Measurements from ENCODE around the gene VCAN.

Gene VCAN

DNA sequence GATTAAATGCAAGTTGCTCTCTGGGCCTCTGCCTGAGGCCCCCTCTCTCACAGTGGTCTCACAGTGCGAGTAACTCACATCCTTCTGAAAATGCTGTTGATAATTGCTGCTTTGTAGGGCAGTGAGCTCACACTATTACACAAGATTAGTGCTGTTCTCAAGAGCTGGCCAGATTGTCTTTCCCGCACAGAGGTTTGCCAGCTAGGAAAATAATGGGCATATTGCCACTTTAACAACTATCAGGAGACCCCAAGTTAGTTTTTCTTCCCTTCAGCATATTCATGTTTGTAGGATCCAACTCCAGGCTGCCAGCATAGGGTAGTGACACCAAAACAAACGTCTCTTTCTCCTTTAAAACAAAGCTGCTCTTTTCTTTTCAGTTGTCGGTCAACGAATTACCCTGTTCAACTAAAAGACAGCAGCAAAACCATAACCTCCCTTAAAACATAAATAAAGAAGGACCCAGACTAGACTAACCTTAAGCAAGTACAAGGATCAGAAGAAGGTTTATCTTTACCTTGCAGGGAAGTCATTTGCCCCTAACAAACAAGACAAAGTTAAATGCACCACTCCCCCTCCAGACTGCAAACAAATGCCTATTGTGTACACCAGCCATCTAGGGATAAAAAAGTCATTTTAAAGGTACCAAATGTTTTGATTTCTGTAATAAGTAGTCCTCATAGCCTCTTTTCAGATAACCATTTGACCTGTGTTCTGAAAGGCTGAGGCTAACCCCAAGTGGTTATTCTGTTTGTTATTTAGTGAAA is 91.4 kb downstream of the VCAN start:
- no peak for DNase-seq (ENCODE audit: low read depth in 2 of 2, low spot score in 1 of 2)

GRCh38 chr5:83563631-83564030 is 92.1 kb downstream of the VCAN start:
- DNase-seq (ENCODE audit: low read depth in 2 of 2, low spot score in 1 of 2): no peak

DNA sequence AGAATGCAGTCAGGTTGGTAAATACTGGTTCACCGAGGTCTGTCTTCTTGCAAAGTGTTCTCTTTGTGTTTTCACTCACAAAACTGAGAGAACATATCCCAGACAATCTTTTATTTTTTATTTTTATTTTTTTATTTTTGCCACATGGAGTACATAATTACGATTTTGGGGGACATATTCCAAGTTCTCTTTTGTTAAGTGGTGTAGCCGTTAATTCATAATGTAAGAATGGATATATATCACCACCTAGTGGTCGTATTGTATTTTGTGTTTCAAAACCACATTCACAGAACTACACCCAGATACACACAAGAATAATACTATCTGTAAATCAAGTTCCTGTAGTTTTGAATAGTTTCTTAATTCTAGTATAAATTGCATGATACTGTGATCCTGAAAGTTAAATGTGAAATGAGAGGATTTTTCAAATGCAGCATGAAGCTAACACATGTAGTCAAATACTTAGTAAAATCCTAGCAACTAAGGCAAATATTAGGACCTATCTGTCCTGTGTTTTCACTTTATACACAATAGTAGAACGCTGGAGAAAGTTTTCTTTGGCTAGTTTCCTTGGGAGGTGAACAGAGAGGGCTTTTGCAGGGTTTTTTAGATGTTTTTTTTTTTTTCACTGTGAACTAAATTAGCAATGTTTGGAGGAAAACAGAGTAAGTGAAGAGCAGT is 92.7 kb downstream of the VCAN start:
- DNase-seq (ENCODE audit: low read depth in 2 of 2, low spot score in 1 of 2): no peak

- no peak for DNase-seq (ENCODE audit: low read depth in 2 of 2, low spot score in 1 of 2)
Observed at GRCh38 chr5:83567741-83568140, 96.2 kb downstream of the VCAN start.

DNA sequence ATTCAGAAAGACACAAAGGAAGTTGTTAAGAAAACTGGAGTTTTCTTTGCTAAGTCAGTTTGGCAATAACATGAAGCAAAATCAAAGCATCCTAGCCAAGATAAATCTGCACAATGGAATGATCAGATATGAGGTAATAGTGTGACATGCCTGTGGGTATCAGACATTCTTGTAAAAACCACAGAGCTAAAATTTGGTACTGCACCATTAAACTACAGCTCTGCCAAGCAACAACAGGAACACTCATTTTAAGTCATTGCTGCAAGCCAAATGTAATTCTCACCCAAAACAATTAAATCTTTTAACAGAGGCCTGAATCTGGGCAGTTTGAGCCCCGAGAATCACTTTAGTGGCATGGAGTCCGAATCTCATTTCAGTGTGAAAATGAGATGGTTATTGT is 96.6 kb downstream of the VCAN start:
- DNase-seq (ENCODE audit: low read depth in 2 of 2, low spot score in 1 of 2): no peak

- DNase-seq (ENCODE audit: low read depth in 2 of 2, low spot score in 1 of 2): no peak
Observed at GRCh38 chr5:83570916-83571315, 99.4 kb downstream of the VCAN start.

DNA sequence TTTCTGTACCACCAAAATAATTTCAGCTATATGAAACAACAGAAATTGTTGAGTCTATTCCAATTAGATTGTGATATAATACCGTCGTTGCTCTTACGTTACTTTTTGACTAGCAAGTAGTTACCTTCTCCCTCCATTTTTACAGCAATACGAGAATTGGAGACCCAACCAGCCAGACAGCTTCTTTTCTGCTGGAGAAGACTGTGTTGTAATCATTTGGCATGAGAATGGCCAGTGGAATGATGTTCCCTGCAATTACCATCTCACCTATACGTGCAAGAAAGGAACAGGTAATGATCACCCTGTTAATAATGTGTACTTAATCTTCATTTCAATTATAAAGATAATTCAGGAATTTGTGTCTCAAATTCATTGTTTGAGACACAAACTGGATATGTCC is 100.7 kb downstream of the VCAN start:
- no peak for DNase-seq (ENCODE audit: low read depth in 2 of 2, low spot score in 1 of 2)

DNA sequence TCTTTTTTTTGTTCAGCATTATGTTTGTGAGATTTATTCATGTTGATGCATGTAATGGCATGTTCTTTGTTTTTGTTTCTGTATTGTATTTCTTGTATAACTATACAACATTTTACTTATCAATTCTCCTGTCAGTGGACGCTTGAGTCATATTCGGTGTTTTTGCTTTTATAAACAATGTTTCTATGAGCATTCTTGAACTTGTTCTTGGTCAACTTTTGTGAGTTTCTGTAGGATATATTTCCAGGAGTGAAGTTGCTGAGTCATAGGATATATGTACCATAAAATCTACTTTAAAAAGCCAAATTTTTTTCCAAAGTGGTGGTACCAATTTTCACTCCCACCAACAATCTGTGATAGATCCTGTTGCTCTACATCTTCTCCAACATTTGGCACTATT is 104.8 kb downstream of the VCAN start:
- DNase-seq (ENCODE audit: low read depth in 2 of 2, low spot score in 1 of 2): no peak

DNA sequence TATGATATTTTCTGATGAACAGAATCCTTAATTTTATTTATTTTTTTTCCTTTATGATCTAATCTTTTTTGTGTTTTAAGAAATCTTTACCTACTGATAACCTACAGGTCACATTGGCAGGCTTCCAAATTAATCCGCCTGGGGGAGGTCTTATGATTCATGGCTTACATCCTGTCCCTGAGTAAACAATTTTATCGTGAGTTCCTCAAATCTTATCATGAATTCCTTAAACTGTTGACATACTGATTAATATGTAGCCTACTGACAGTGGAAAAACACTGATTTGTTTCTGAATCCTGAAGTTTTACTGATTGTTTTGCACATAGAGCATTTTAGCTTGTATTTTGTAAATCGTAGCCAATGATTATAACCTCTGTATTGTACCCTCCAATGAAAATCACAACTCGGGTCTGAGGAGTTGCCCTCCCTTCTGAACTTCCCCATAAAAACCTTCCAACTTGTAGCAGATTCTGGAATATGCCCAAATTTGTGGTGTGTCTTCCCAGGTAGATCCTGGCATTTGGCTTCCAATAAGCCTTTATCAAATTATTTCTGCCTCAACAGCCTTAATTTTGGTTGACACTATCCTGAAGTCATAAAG is 105.6 kb downstream of the VCAN start:
- no peak for DNase-seq (ENCODE audit: low read depth in 2 of 2, low spot score in 1 of 2)

DNA sequence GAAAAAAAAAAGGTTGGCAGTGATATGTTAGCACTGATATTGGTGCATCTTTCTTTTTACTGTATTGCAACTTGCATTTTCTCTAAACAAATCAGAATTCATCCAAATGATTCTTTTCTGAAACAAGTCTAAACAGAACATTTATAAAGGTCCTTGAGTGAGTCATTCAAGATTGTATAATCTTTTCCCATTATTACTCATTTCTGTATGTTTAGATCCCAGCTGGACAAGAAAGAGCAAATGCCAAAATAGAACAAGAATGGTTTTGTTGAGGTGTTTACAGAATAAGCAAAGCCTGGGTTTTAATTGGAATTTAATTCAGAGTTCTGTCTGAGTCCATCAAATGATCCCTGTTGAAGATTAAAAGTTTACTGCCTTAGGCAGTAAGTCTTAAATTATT is 112.3 kb downstream of the VCAN start:
- DNase-seq (ENCODE audit: low read depth in 2 of 2, low spot score in 1 of 2): no peak

- no peak for DNase-seq (ENCODE audit: low read depth in 2 of 2, low spot score in 1 of 2)
Observed at GRCh38 chr5:83586874-83587776, 115.6 kb downstream of the VCAN start.

GRCh38 chr5:83589786-83590185 is 118.2 kb downstream of the VCAN start:
- DNase-seq (ENCODE audit: low read depth in 2 of 2, low spot score in 1 of 2): no peak

GRCh38 chr5:83590966-83591365 is 119.4 kb downstream of the VCAN start:
- no peak for DNase-seq (ENCODE audit: low read depth in 2 of 2, low spot score in 1 of 2)

DNA sequence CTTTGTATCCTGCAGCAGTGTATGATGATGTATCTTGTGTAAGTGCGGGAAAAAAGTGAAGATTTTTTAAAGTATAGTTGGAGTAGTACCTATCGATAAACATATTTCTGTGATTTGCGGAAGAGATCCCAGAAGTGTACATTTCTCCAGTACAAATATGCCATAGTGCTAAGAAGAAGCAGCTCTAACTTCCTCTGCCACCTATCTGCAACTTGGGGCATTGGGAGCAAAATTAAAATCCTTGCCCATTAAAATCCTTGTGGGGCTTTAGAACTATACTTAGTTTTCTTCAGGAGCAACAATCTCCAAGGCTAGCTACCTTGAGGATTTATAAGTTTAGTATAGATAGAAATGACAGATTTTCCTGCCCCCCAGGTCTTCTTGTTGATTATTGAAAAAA is 123.7 kb downstream of the VCAN start:
- no peak for DNase-seq (ENCODE audit: low read depth in 2 of 2, low spot score in 1 of 2)

DNA sequence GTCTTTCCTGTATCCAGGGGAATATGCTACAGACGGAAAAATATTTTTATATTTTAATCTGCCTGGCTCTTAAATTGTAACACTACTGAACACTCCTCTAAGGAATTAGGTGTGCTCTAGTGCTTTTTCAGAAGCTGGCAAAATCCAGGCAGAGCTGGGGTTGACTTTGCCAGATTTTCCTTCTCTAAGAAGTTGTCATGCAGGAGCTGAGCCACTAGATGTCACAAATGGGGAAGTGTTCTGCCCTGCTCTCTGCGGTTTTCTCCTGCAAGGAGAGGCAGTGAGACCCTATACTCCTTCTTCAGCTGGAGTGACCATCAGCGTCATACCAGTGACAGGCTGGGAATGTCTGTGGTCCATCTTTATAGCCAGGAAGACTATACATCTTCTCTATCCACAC is 136.6 kb downstream of the VCAN start:
- DNase-seq (ENCODE audit: low read depth in 2 of 2, low spot score in 1 of 2): no peak

DNA sequence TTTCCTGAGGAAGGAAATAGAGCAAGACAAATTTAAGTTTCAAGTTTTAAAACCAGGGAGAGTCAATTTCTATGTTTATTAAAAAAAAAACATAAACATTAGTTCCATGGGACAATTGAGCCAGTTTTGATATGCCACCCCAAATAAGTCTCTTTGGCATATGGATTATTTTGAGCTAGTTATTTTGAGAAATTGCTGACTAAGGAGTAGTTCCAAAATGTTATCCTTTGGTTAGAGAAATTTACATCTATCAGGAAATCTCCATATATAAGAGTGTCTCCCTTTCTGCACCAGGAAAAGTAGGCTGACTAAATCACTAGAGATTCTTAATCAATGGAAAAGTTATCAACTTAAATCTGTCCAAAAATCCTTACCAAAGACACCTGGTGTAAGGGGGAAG is 143.3 kb downstream of the VCAN start:
- no peak for DNase-seq (ENCODE audit: low read depth in 2 of 2, low spot score in 1 of 2)

DNA sequence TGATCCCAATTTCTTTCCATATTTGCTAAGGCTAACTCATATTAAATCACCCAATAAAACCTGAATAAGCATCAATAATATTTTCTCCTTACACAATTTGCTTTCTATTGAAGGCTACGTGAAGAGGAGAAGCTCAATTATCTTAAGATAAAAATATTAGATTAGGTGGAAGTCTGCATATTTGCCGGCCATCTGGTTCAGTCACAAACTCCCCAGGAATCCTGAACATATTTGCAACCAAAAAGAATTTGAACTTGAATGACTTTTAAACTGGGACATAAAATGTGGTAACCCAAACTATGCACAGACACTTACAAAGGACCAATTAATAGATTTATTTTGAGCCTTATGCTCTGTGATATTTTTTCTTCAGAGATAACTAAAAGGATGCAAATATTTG is 156.8 kb downstream of the VCAN start:
- DNase-seq (ENCODE audit: low read depth in 2 of 2, low spot score in 1 of 2): no peak
